AG04449 (cell line): Measurements from ENCODE around the gene GET4.

ENCODE experiments used
- CTCF ChIA-PET: fragments of 350-600 bp; formaldehyde crosslinking; extraction: SDS; loops from one replicate; lab custom pipeline; 2021; ENCODE audit warnings: antibody characterized with exemption; lab: Yijun Ruan, JAX
- POLR2A ChIA-PET: fragments of 400-600, 350-600 bp; formaldehyde crosslinking; extraction: SDS; loops from one replicate; lab custom pipeline; 2020; ENCODE audit warnings: antibody characterized with exemption, inconsistent platforms; lab: Yijun Ruan, JAX
- DNase-seq: peaks from one replicate; pipeline ENCODE4 v3.0.0-alpha.2; 2010; ENCODE audit warnings: low read depth, low spot score
- H3K4me3 ChIP-seq: 2 replicates; pipeline ENCODE4 v1.5.1; 2011; ENCODE audit warnings: low read depth, mild to moderate bottlenecking, control low read depth, low read length
- TF ChIP-seq, protein P1 (sequence below): IDR thresholded peaks from one replicate; pipeline ENCODE4 v1.5.1; 2011; ENCODE audit warnings: mild to moderate bottlenecking, moderate library complexity, low read length, control low read depth, inconsistent platforms; ENCODE audit not compliant: insufficient read depth; ENCODE audit errors: missing control alignments

The GET4 gene

DNA sequence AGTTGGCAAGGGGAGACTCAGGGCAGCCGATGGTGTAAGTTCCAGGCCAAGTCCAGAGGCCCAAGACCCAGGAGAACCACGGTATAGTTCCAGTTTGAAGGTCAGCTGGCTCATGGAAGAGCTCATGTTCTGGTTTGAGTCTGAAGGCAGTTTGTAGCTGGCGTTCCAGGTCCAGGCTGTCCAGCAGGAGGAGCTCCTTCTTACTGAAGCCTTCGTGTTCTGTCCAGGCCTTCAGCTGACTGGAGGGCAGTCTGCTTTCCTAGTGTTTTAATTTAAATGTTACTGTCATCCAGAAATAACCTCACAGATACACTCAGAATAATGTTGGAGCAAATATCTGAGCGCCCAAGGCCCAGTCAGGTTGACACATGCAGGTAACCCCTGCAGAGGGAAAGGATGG is 39.9 kb upstream of the GET4 start:
- no peak for DNase-seq

DNA sequence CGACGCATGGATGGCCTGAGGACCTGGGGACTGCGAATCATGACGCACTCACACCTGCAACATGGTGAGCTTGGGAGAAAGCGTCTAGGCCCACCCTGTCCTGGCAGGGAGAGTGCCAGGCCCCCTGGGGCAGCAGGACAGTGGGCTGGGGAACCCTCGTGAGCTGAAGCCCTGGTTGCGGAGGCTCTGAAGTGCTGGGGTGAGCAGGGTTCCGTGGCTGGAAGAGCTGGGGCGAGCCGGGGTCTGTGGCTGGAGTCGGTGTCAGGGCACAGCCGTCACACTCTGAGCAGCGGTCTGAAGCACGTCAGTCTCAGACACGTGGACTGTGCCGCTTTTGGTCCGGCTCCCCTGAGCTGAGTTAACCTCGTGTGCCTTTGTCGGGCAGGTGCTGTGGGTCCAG is 39.4 kb upstream of the GET4 start:
- H3K4me3 ChIP-seq: no peak overlapping the region
- POLR2A ChIA-PET: no interaction called here
- CTCF ChIA-PET: interaction anchor here (1.0 to 2.2 kb wide), 11 partner anchors 9 to 38 kb away, joined by 3 to 17 read pairs (median 7); no protein-coding TSS in a partner anchor
- no peak for DNase-seq
- TF ChIP-seq, protein P1, sequence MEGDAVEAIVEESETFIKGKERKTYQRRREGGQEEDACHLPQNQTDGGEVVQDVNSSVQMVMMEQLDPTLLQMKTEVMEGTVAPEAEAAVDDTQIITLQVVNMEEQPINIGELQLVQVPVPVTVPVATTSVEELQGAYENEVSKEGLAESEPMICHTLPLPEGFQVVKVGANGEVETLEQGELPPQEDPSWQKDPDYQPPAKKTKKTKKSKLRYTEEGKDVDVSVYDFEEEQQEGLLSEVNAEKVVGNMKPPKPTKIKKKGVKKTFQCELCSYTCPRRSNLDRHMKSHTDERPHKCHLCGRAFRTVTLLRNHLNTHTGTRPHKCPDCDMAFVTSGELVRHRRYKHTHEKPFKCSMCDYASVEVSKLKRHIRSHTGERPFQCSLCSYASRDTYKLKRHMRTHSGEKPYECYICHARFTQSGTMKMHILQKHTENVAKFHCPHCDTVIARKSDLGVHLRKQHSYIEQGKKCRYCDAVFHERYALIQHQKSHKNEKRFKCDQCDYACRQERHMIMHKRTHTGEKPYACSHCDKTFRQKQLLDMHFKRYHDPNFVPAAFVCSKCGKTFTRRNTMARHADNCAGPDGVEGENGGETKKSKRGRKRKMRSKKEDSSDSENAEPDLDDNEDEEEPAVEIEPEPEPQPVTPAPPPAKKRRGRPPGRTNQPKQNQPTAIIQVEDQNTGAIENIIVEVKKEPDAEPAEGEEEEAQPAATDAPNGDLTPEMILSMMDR: no peak

More for the DNA sequence above, 39.9 kb upstream of the GET4 start:
- ChIA-PET POLR2A (no interaction called here), CTCF (interaction anchor here (0.9 to 2.2 kb wide), 10 partner anchors 9 to 48 kb away, joined by 3 to 17 read pairs (median 7); no protein-coding TSS in a partner anchor)
- H3K4me3 ChIP-seq: no peak overlapping the region
- TF ChIP-seq, protein P1: peak; percentile 61

DNA sequence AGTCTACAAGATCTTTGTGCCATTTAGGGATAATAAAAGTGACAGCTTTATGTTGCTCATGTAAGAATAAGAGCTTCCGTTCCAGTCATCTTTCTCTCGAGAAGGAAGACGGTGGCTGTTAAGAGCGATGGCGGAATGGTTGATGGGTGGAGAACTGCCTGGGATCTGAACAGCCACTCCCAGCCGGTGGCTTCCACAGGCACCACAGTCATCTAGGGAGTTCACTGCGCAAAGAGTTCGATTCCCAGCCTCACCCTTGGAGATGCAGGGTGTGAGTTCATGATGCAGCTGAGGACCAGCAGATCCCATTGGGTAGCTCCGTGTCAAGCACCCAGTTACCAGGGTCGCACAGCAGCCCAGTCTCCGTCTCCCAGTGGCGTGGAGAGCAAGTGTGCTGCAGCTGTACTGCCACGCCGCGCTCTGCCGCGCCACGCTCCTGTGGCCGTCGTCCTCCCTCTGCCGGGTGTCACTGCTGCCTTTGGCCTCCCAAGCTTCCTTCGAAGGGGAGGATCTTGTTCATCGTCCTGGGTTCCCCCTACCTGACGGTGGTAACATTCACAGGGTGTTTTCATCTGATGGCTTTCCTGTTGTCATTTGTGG is 36.3 kb upstream of the GET4 start:
- TF ChIP-seq, protein P1: no peak
- CTCF ChIA-PET: interaction anchor here (1.7 to 1.8 kb wide), 2 partner anchors 13 to 33 kb away, joined by 5 to 8 read pairs; no protein-coding TSS in a partner anchor
- DNase-seq: no peak
- H3K4me3 ChIP-seq: no peak overlapping the region
- POLR2A ChIA-PET: no interaction called here

DNA sequence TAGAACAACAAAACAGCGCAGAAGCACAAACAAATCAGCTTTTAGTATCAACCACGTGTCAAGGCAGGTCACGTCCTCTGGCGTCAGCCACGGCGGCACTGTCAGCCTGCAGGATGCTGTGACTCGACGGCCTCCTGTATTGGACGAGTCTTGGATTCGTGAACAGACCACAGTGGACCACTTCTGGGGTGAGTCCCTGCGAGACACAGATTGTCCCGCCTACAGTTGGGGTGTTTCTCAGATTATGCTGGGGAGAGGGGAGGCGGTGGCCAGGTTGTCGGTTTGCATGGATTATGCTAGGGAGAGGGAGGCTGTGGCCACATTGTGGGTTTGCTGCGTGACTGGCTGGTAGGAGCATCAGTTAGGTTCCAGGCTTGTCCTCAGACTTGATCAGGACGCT is 34.4 kb upstream of the GET4 start:
- H3K4me3 ChIP-seq: no peak overlapping the region
- no peak for DNase-seq
- POLR2A ChIA-PET: no interaction called here
- CTCF ChIA-PET: interaction anchor here (0.8 to 1.8 kb wide), 2 partner anchors 10 to 11 kb away, joined by 4 to 5 read pairs; no protein-coding TSS in a partner anchor
- TF ChIP-seq, protein P1: no peak

DNA sequence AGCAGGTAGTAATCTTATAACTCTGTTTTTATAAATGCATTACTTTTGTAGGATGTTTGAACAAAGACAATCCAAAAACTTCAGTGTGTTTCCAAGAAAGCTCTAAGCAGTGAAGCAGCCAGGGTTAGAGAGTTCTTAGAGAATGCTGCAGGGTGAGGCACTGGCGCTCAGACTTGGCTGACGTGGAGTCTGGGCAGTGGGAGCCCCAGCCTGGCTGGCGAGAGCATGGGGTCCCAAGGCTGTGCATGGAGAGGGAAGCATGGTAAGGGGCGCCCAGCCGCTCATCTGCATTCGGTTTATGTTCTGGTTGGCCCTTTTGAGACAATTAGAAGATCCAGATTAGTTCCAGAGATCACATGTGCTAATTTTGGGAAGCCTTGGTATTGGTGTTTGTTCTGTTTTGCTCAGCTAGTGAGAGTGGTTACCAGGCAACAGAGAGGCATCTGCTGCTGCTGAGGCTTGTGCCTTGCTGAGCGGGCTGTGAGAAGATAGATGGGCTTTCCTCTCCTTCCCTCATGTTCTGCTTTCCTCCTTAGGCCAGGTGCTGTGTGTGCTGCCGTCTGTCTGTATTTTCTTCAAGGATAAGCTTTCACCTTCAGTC is 33.8 kb upstream of the GET4 start:
- ChIA-PET POLR2A (no interaction called here), CTCF (interaction anchor here (0.7 kb wide), 1 partner anchor 9 kb away, joined by 3 read pairs; no protein-coding TSS in a partner anchor)
- H3K4me3 ChIP-seq: no peak overlapping the region
- no peak for DNase-seq
- TF ChIP-seq, protein P1: no peak

DNA sequence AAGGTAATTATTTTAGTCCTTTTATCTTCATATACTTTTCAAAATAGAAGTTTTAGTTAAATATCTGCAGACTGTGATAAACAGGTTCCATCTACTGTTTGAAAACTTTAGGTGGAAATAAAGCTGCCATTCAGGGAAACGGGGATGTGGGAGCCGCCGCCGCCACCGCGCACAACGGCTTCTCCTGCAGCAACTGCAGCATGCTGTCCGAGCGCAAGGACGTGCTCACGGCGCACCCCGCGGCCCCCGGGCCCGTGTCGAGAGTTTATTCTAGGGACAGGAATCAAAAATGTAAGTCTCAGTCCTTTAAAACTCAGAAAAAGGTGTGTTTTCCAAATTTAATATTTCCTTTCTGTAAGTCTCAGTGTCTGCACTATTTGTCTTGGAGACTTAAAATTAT is 33.1 kb upstream of the GET4 start:
- ChIA-PET POLR2A (no interaction called here), CTCF (interaction anchor here (0.7 kb wide), 1 partner anchor 10 kb away, joined by 3 read pairs; no protein-coding TSS in a partner anchor)
- H3K4me3 ChIP-seq: no peak overlapping the region
- no peak for DNase-seq
- TF ChIP-seq, protein P1: no peak
